ENCODE data around the gene DNMT3B.

- TF ChIP-seq EZH2 (IDR thresholded peaks at IDR 0.05; ENCODE audit: borderline replicate concordance, low read length) (no peak), CTCF (IDR thresholded peaks at IDR 0.05; ENCODE audit: low read length) (no peak)
Measured at GRCh38 chr20:32804022-32804715, 42.0 kb downstream of the DNMT3B start.

Measured in OCI-LY1 (cell line).